Fibroblast of skin of back (primary cell): ENCODE results near the gene PCSK2. TPM values are rescaled to one million over a fixed set of nuclear protein-coding genes. Genes with fewer than 3 reads are reported as not detected.
"Not testable (repeated sequence)": the region's sequence is repeated elsewhere in the genome, so short reads cannot be mapped to it uniquely, and the experiment has no call there.

Experiments
- DNase-seq: peaks from one replicate; pipeline ENCODE4 v3.0.0-alpha.2; 2013
- polyA plus RNA-seq, 2 experiments: library from polyadenylated mRNA; unstranded; fragments of 120-200 nt; gene quantifications; one replicate each; pipeline ENCODE4 v1.2.1, GENCODE V29; 2013; ENCODE audit not compliant: insufficient read length in 2 of 2

Gene PCSK2
- polyA plus RNA-seq (2013, experiment 1 of 2; ENCODE audit: insufficient read length), result not detected
- 0.10 TPM for polyA plus RNA-seq (2013, experiment 2 of 2; ENCODE audit: insufficient read length)

DNA sequence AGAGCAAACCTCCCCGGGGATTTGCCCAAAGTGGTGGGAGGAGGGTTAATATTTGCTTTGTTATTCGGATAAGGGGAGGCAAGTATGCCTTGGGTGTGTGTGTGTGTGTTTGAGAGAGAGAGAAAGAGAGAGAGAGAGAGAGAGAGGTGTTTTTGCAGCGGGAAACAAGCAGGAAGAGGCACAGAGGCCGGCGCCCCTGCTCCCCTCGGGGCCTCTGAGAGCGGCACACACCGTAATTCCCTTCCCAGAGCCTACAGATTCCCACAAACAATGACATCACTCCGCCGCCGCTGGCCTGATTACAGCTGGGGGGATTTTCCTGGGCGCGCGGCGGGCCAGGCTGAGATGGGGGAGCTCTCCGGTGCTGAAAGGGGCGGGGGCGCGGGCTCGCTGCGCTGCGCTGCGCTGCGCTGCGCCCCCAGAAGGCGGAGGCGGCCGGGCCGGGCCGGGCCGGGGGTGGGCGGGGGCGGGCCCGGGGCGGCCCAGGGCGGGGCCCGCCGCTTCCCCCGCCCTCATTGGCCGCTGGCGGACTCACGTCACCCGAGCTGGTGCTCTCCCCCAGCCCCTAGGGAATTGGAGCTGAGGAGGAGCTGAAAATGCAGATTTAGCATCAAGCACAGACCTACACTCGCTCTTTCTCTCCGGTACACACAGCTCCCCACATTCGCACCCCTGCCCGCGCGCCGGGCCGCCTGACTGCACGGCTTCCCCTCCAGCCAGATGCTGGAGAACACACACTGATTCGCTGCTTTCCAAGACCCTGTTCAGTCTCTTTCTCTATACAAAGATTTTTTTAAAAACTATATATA is at the start of gene PCSK2:
Gene PCSK2 (plus strand): TSS at position 631 of the 809 bp plus-strand sequence. CDS start 266 bp downstream, outside the sequence.
- DNase-seq, result peak; percentile 78

GRCh38 chr20:17177341-17177740 is 49.5 kb upstream of the PCSK2 start:
- DNase-seq, result no peak

DNA sequence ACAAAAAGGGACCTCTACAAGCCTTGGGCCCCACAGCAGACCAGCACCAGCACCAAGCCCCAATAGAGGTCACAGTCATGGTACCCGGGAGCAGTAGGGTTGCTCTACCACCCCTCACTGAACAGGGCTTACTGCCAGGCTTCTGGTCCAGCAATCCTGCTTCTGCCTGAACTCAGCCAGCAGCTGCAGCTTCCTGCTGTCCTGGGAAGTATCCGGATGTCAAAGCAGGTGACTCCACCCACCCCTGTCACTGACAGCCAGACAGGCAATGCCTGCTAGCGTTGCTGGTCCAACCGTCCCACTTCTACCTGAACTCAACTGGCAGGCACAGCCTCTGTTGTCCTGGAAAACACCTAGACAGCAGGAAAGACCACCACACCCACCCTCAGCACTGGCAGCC is 47.0 kb upstream of the PCSK2 start:
- DNase-seq, result no peak

DNA sequence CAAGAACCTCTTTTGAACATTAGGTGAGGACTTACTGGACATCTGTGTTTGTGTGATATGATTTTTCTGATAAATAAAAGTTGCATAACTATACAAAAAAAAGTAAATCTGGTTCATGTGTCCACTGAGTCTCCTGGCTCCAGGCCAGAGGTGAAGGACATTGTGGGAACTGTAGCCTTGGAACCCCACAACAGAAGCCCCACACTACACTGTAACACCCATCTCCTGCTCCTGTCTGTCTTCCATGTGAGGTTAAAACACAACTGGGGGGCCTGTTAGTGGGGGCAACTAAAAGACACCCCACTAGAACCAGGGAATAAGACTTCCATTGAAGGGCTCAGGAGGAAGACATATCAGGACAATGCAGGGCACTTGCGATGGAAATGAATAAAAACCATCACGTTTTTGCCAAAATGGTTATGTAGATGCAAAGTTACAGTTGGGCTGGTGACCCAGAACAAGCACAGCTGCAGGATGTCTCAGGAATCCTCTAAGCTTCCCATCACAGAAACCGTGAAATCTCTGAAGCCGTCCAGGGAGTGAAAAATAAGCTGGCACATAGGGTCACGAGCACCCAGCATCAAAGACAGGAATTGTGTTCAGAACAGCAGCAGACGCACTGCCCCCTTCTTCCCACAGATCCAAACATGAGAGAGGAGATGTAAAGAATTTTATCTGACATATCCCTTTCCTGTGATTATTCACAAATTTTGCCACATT is 36.7 kb upstream of the PCSK2 start:
- no peak for DNase-seq

DNA sequence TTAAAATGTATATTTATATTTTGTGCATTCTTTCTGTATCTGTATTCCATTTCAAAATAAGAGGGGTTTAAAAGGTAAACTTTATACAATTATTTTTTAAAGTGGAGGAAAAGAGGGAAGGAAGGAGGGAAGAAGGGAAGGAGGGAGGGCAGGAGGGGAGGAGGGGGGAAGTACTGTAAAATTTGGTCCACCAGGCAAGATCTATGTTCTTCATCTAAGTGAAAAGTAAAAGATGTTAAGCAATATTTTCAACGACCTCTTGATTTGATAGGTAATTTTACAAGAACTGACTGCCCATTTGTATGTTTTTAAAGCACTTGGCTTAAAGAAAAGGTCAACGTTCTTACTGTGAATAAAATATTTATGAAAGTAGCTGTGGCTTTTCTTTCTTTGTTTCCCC is 29.8 kb upstream of the PCSK2 start:
- no peak for DNase-seq

DNA sequence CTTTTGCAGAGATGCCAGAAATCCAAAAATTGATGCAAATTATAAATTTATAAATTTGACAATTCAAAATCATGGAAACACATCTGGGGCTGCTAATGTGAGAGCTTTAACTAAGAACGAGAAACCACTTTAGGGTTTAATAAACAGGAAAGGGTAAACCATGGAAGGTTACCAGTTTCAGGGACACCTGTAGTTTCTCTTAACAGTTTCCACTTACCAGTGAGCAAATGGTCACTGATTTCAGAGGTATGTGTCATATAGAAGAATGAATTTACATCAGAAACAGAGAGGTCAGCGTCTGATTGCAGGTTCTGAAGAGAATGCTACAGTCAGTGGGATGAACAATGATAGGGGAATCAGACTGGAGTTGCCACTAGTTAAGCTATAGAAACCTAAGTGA is 24.8 kb upstream of the PCSK2 start:
- no peak for DNase-seq

DNA sequence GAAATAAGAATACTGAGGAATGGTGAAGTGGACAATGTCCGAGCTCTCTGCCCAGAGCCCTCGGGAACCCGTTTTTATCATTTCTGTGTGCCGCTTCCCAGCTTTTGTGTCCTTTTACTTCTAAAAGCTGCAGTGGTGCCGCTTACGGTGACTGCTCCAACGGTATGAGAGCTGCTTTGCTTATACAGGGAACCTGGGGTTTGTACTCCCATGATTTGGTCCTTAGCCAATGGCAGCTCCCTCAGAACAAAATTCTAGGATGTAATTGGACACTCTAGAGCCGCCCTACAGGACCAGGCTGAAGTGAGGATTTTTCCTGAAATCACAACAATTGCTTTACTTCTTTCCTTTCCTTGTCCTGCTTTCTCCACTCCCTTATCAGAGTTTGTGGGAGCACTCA is 24.2 kb upstream of the PCSK2 start:
- no peak for DNase-seq

- no peak for DNase-seq
Measured at GRCh38 chr20:17205084-17205813, 21.6 kb upstream of the PCSK2 start.

DNA sequence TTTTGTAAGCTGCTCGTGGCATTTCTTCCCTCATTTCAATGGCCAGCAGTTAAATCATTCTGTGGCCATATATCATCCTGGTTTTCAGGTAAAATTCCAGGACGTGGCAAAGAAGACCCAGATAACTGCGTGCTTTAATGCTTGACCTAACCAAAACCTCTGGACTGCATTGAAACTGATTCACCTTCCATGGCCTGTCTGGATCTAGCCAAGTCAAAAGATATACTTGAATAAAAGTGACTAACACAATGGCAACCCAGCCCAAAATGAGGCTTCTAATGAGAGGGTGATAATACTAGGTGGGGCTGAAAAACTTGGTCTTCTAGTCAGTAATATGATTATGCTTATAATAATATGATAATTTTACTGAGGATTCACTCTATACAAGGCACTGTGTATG is 16.5 kb upstream of the PCSK2 start:
- no peak for DNase-seq

DNA sequence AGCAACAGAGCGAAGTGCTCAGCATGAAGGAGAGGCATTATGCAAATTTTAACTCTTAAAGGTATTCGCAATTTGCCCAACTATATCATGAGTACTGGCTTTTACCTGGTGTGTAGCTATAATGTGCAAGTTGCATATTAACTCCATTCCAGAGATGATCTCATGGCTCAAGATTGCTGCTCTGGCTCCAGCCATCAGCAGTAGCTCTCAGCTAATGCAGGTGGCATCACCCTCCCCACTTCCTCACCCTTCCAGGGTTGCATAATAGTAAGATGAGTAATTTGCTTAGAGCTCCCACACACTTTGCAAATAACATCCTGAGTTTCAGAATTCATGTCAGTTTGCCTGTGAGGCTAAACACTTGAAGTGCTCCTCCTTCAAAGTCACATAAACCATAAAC is 15.9 kb upstream of the PCSK2 start:
- DNase-seq, result no peak

DNA sequence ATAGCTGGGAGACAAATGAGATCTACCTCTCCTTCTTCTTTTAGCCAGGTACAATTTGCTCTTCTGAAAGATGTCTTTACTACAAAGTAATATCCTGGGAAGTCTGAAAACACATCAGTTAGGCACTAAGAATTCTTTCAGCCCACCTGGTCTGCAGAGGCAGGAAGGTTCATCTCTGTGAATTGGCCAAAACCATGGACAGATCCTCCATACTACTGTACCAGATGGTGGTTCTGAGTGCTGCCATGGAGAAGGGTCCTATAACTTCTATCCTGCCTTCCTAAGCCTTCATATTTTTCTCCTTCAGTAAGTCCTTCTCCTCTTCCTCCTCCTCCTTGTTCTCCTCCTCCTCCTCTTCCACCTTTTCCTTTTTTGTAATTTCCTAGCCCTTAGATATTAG is 11.7 kb upstream of the PCSK2 start:
- DNase-seq, result no peak

- not testable (repeated sequence) for DNase-seq
Measured at GRCh38 chr20:17219856-17220255, 7.0 kb upstream of the PCSK2 start.

- DNase-seq, result no peak
Measured at GRCh38 chr20:17223553-17223952, 3.3 kb upstream of the PCSK2 start.

DNA sequence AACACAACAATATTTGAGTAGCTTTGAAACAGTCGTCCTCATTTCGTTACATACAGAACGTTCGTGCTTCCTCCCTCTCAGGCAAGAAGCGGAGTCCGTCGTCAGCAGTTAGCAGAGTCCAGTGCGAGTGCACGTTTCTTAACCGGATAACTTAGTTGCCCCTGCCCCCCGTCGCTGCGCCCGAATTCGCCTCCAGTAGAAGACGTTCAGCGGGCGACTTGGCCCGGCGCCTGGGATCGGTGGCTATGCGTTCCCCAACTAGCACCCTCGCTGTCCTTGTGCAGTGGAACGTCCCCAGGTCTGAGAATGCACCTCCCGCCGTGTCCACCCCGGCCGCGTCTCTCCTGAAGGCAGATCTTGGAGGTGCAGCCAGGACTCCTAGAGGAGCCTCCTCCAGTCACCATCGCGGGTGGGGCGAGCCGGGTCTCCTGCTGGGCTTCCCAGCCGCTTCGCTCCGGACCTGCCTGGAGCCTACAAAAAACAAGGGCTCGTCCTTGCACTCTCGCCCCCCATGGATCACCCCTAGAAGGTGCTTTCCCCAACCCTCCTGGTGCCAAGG is 910 bp upstream of the PCSK2 start:
- DNase-seq, result no peak

DNA sequence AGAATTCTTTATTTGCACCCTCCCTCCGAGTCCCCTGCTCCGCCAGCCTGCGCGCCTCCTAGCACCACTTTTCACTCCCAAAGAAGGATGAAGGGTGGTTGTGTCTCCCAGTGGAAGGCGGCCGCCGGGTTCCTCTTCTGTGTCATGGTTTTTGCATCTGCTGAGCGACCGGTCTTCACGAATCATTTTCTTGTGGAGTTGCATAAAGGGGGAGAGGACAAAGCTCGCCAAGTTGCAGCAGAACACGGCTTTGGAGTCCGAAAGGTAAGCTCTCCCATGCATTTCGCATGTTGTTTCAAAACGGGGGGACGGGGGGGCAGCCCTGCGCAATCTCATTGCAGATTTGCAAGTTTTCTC is 357 bp downstream of the PCSK2 start:
- DNase-seq, result no peak

DNA sequence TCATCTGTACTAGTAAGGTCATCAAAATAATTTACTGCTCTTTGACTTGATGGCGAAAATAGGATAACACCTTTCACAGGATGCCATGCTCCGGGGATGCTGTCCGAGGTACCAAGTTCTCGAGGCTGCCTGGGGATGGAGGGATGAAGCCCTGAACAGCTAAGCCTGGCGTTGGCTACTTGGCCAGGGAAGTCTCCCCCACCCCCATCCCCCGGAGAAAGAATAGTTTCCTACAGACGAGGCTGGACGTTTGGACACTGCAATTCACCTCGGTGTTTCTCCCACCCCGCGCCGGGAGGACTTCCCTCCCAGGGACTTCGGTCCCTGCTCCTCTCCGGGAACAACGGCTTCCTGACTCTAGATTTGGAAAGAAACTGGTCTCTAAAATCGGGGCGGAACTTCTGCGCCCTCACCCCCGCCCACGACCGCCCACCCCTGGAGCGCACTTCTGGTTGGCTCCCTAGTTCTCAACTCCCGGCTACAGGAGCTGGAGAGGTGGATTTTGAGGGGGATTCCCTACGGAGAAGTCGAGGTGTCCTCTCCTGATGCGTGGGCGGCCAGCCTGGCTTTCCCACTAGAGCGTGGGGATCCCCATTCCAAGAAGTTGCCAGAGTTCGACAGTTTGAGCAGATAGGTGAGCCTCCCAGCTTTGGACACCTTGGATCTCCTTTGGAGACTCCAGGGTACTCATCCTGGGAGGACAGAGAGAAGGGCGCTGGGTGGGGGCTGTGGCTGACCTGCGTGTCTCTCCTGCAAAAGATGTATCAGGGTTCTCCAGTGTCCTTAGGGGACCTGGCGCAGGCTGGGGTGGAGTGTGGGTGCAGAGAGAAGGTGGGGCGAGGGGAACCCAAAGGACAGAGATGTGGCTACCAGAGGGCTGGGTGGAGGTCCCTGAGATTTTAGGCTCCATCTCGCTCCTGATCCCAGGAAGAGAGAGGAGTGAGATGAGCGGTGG is 1.1 kb downstream of the PCSK2 start:
- DNase-seq, result peak; percentile 26

- DNase-seq, result no peak
Measured at GRCh38 chr20:17228624-17229061, 1.8 kb downstream of the PCSK2 start.

DNA sequence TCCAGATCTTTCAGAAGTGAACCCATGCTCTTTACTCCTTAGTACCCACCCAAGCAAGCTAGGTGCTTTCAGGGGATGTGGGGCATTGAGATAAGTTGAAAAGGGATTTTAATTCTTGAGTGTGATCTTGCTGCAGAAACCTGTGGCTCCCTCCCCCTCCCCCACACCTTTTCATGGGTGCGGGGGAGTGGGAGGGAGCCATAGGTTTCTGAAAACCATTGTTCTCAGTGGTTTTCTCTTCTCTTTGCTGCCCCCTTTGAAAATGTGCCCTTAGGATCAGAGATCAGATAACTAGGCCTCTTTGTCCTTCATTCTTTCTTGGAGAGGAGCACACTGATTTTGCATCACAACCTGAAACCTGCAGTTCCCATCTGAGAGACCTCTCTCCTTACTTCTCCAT is 2.4 kb downstream of the PCSK2 start:
- DNase-seq, result no peak

- no peak for DNase-seq
Measured at GRCh38 chr20:17233626-17234025, 6.8 kb downstream of the PCSK2 start.

GRCh38 chr20:17236766-17237165 is 9.9 kb downstream of the PCSK2 start:
- no peak for DNase-seq

DNA sequence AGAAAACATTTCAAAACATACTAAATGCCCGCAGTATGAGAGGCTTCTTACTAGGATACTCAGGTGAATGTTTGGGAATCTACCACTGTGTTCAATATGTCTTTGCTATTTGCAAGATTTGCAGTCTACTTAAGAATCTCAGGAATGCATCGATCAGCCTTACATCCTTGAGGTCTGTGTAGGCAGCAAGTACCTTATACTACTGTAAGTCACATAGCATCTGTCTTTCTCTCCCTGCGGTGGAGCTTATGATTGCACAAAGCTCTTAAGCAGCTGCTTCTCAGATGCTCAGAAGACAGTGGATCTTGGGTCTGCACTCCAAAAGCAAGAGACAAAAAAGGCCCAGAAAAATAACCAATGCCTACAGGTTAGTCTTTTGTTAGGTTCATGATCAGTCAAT is 21.4 kb downstream of the PCSK2 start:
- no peak for DNase-seq

DNA sequence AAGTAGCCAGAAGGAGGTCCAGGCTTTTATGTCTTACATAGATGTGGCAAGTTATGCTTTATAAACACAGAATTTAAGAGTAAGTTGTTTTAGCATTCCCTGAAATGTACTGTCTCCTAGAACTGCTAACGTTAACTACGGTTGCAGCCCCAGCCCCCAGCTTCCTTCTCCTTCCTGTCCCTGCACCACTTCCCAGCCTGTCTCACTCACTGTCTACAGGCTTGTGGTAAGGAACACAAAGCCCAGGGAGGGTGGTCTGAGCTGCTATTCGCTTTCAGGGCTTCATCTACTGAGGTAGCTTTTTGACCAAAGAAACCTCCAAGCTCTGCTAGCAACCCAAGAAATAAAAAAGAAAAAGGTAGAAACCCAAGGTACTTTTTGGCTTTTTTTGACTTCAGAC is 35.9 kb downstream of the PCSK2 start:
- DNase-seq, result no peak
